HFFc6 (cell line): ENCODE measurements around the gene TEX22. TPM values are rescaled to one million over a fixed set of nuclear protein-coding genes. Genes with fewer than 3 reads are reported as not detected.

Experiments used
- DNase-seq: peaks from one replicate; pipeline ENCODE4 v3.0.0-alpha.2; 2018
- H3K27ac Mint-ChIP-seq: 2 replicates; pipeline ENCODE4 v1.8.0; 2020; ENCODE audit warnings: mild to moderate bottlenecking, mixed read lengths
- H3K27me3 Mint-ChIP-seq: 2 replicates; pipeline ENCODE4 v1.8.0; 2021; ENCODE audit warnings: mild to moderate bottlenecking, moderate library complexity, mixed read lengths; ENCODE audit not compliant: insufficient read depth
- H3K36me3 Mint-ChIP-seq: 2 replicates; pipeline ENCODE4 v1.8.0; 2021; ENCODE audit warnings: low read depth, mixed read lengths
- H3K4me1 Mint-ChIP-seq: 2 replicates; pipeline ENCODE4 v1.8.0; 2020; ENCODE audit warnings: low read depth, mixed read lengths
- H3K4me3 Mint-ChIP-seq: 2 replicates; pipeline ENCODE4 v1.8.0; 2020; ENCODE audit warnings: mild to moderate bottlenecking, moderate library complexity, mixed read lengths
- H3K9me3 Mint-ChIP-seq: 2 replicates; pipeline ENCODE4 v1.8.0; 2020; ENCODE audit warnings: mild to moderate bottlenecking, mixed read lengths
- total RNA-seq, 6 experiments: library from RNA; stranded (reverse); fragmentation: NEBNext Ultra II Directional; extraction: Animal tissue kit (Norgen Biotek cat#: 25700); gene quantifications; 2 replicates in 1 of 6; 3 replicates in 5 of 6; pipeline ENCODE4 v1.2.3, GENCODE V29; 2021
- TF ChIP-seq, protein P1 (sequence below): fragments of 200-600 bp; sonication (generic); IDR thresholded peaks from 2 replicates; pipeline ENCODE4 v1.5.0; 2021; ENCODE audit warnings: antibody characterized with exemption, mild to moderate bottlenecking

The TEX22 gene
- total RNA-seq, 6 experiments from 2014 or later = 0.34 to 2.1 (median 0.76) TPM

DNA sequence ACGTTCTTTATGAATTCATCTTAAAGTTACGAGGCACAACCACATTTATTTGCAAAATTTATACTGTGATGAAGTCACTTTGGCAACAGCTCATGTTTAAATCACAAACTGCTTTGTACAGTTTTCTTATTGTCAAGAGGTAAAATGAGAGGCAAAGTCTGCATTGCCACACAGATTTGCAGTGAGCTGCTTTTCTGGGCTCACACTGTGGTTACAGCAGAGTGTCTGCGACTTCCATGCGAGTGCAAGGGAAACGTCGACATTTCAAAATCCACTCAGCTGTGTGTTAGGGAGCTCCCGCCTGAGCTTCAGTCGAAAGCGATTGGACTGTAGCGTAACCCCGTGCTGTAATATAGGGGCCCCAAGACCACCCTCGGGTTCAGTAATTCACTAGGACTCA lies 34.3 kb downstream of the TEX22 start:
- no peaks in the 10 kb centered on the region for H3K27me3 Mint-ChIP-seq
- peaks cover 10% of the 10 kb centered on the region for H3K36me3 Mint-ChIP-seq

DNA sequence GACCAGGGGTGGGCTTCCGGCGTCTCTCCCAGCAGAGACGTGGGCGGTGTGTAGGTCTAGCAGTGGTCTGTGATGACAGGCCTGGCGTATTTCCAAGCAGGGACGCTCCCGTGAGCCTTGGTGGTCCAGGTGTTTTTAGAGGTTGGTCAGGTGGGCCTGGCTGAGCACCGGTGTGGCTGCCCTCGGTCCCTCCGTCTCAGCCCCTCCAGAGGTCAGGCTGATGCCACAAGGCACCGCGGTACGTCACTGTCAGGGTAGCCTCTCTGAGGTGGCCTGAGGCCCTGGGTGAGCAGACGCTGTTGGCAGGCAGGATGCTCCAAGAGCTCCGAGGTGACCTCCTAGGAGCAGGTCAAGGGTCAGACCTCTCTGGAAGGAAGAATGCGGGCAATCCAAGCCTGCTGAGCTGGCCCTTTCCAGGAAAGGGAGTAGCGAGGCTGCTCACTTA lies 34.8 kb downstream of the TEX22 start:
- H3K4me1 Mint-ChIP-seq = peaks cover 15% of the 10 kb centered on the region
- H3K27ac Mint-ChIP-seq = no peak overlapping the region

More for the DNA sequence above, 34.3 kb downstream of the TEX22 start:
- TF ChIP-seq, protein P1, sequence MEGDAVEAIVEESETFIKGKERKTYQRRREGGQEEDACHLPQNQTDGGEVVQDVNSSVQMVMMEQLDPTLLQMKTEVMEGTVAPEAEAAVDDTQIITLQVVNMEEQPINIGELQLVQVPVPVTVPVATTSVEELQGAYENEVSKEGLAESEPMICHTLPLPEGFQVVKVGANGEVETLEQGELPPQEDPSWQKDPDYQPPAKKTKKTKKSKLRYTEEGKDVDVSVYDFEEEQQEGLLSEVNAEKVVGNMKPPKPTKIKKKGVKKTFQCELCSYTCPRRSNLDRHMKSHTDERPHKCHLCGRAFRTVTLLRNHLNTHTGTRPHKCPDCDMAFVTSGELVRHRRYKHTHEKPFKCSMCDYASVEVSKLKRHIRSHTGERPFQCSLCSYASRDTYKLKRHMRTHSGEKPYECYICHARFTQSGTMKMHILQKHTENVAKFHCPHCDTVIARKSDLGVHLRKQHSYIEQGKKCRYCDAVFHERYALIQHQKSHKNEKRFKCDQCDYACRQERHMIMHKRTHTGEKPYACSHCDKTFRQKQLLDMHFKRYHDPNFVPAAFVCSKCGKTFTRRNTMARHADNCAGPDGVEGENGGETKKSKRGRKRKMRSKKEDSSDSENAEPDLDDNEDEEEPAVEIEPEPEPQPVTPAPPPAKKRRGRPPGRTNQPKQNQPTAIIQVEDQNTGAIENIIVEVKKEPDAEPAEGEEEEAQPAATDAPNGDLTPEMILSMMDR = no peak
- no peaks in the 10 kb centered on the region for H3K9me3 Mint-ChIP-seq
- H3K4me3 Mint-ChIP-seq = no peak overlapping the region
- H3K4me1 Mint-ChIP-seq = peaks cover 15% of the 10 kb centered on the region
- no peak for DNase-seq
- no peak overlapping the region for H3K27ac Mint-ChIP-seq

DNA sequence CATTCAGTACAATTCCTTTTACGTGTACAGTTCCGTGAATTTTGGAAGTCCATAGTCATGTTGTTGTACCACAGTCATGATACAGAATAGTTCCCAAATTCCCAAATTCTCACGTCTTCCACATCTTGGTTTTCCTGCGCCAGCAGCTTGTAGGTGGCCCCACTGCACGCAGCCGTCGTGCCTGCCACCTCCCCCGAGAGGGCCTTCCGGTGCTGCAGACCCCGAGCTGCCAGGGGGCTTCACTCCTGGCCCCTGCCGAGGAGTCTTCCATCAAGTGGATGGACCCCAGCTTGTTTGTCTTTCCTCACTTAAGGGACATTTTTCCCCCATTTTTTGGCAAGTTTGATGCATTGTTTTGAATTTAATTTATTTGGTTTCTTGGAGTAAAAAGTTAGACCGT lies 38.1 kb downstream of the TEX22 start:
- Mint-ChIP-seq H3K4me1 (no peaks in the 10 kb centered on the region), H3K27me3 (no peaks in the 10 kb centered on the region), H3K36me3 (no peaks in the 10 kb centered on the region), H3K9me3 (no peaks in the 10 kb centered on the region), H3K27ac (no peak overlapping the region), H3K4me3 (no peak overlapping the region)
- TF ChIP-seq, protein P1 = no peak
- no peak for DNase-seq

More for the DNA sequence above, 34.8 kb downstream of the TEX22 start:
- no peak overlapping the region for H3K4me3 Mint-ChIP-seq
- no peak for DNase-seq
- H3K9me3 Mint-ChIP-seq = no peaks in the 10 kb centered on the region
- H3K36me3 Mint-ChIP-seq = peaks cover 9% of the 10 kb centered on the region
- no peaks in the 10 kb centered on the region for H3K27me3 Mint-ChIP-seq
- TF ChIP-seq, protein P1 = no peak

DNA sequence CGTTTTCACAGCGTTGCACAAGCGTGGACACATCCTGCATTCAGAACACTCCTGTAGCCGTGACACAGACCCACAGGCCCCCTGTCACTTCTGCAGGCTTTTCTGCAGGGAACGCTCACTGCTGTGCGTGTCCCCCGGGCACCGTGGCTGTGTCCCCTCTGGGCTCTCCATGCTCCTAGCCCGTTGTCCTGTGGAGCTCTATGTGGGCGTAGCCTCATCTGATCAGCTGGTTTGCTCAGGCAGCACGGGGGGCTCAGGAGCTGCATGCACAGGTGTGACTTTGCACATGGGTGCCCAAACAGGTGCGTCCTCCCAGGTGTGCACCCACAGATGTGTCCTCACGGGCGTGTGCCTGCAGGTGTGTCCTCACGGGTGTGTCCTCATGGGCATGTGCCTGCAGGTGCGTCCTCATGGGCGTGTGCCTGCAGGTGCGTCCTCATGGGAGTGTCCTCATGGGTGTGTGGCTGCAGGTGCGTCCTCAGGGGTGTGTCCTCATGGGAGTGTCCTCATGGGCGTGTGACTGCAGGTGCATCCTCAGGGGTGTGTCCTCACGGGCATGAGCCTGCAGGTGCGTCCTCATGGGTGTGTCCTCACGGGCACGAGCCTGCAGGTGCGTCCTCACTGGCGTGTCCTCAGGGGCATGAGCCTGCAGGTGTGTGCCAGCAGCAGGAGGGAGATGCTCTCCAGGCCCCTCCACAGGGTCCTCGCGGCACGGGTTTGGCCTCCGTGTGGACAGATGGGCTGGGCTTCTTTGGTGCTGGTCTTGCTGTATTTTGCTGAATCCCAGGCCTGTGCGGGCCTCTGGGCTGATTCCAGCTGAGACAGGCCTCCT lies 38.8 kb downstream of the TEX22 start:
- TF ChIP-seq, protein P1 = no peak
- Mint-ChIP-seq H3K36me3 (no peaks in the 10 kb centered on the region), H3K4me3 (no peak overlapping the region), H3K27me3 (no peaks in the 10 kb centered on the region), H3K27ac (no peak overlapping the region), H3K4me1 (no peaks in the 10 kb centered on the region), H3K9me3 (no peaks in the 10 kb centered on the region)
- DNase-seq = no peak

DNA sequence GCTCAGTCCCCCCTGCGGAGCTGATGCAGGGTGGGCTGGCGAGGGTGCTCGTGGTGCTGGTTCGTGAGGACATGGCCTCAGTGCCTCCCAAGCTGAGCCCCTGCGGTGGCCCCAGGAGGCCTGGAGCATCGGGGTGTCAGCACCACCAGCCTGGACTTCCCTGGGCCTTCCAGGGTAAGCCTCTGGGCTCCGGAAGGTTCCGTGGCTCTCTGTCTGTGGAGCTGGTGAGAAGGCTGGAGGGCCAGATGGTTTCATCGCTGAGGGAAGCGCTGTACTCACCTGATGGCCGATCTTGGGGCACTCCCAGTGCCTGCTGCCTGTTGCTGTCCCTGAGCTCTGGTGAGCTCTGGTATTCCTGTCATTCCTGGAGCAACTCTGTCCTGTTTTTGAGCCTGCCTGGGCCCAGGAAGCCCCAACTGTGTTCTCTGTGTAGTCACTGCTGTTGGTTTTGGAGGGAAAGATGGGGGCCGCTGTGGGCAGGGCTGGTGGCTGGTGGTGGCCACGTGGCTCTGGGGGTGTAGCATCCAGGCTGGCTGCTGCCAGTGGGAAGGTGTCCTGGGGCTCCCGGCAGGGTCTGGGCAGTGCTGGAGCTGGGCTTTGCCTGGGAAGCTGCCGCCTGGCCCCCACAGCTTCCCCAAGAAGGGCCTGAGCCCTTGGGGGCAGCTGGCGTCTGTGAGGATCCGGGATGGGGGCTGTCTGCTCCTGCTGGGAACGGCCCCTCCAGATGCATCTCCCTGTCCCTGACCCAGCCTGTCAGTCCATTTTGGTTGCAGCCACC lies 39.6 kb downstream of the TEX22 start:
- H3K36me3 Mint-ChIP-seq = no peaks in the 10 kb centered on the region
- DNase-seq = no peak
- H3K27ac Mint-ChIP-seq = no peak overlapping the region
- TF ChIP-seq, protein P1 = no peak
- no peaks in the 10 kb centered on the region for H3K4me1 Mint-ChIP-seq
- H3K27me3 Mint-ChIP-seq = no peaks in the 10 kb centered on the region; the same call in 1 of the 2 replicates
- no peak overlapping the region for H3K4me3 Mint-ChIP-seq
- no peaks in the 10 kb centered on the region for H3K9me3 Mint-ChIP-seq
